SK-N-MC (cell line): ENCODE results near the gene REG3A.

Experiments
- EZH2 ChIP-seq: fragments of 200-600 bp; sonication (generic); IDR thresholded peaks from one replicate; pipeline ENCODE4 v1.6.1; 2017; ENCODE audit warnings: antibody characterized with exemption
- FOXP2 ChIP-seq: optimal IDR thresholded peaks from 2 replicates; pipeline ENCODE3; 2011; ENCODE audit warnings: mild to moderate bottlenecking, moderate library complexity; ENCODE audit not compliant: insufficient read depth; ENCODE audit errors: extremely low read length, control extremely low read depth
- POLR2AphosphoS5 ChIP-seq: IDR thresholded peaks from 2 replicates; pipeline ENCODE4 v1.6.1; 2012; ENCODE audit warnings: mild to moderate bottlenecking, low read depth, low read length, borderline replicate concordance

GRCh38 chr2:79114797-79115494 lies 44.6 kb downstream of the REG3A start:
- no peak for TF ChIP-seq POLR2AphosphoS5
- TF ChIP-seq EZH2, result no peak
- no peak for TF ChIP-seq FOXP2
